HepG2 (cell line): ENCODE data around the gene ADAMTS8. TPM values are rescaled to one million over a fixed set of nuclear protein-coding genes. Genes with fewer than 3 reads are reported as not detected.

Experiments
- ATAC-seq: fragments of 200-7000 bp; cut with Tn5 transposase; 3 replicates; pipeline ENCODE4 v1.9.1; 2020; ENCODE audit warnings: mild to moderate bottlenecking, moderate library complexity
- BruUV-seq: library from RNA; stranded (reverse); fragments of 400-500 nt; replicated peaks from 2 replicates; lab custom pipeline; 2021; lab: Mats Ljungman, UMichigan
- CTCF ChIA-PET: fragments of 300-600 bp; formaldehyde crosslinking; extraction: SDS; loops from one replicate; lab custom pipeline; 2021; ENCODE audit warnings: low total read pairs, inconsistent platforms, low intra/inter-chr PET ratio; lab: Yijun Ruan, JAX
- POLR2A ChIA-PET: fragments of 350-600 bp; sonication (Branson Sonifier 250); formaldehyde crosslinking; loops from one replicate; lab custom pipeline; 2020; ENCODE audit warnings: antibody characterized with exemption, inconsistent platforms; lab: Yijun Ruan, JAX
- DNase-seq: peaks from one replicate; pipeline ENCODE4 v3.0.0-alpha.2; 2015; ENCODE audit warnings: low spot score
- FAIRE-seq: peaks from 3 replicates; lab custom pipeline; 2011; peaks lifted over from hg19 to GRCh38; lab: Jason Lieb, UNC
- H2AFZ ChIP-seq: one replicate; pipeline ENCODE4 v1.6.1; 2011; ENCODE audit warnings: low read length, inconsistent platforms
- H3K27ac ChIP-seq: fragments of 300-600 bp; 3 replicates; pipeline ENCODE4 v1.8.0; 2011; ENCODE audit warnings: mixed run types, mild to moderate bottlenecking, mixed read lengths, low read length, inconsistent platforms; ENCODE audit not compliant: insufficient read depth; ENCODE audit errors: extremely low read length
- H3K27me3 ChIP-seq, 2 experiments: fragments of 200-600 bp in 1 of 2; 2 replicates in 1 of 2; 3 replicates in 1 of 2; pipeline versions ENCODE4 v1.6.0 to v1.8.0; 2011; ENCODE audit warnings: low read length in 2 of 2, mild to moderate bottlenecking in 2 of 2, moderate library complexity in 2 of 2, inconsistent platforms in 1 of 2; ENCODE audit not compliant: insufficient read depth in 2 of 2, control insufficient read depth in 1 of 2
- H3K36me3 ChIP-seq, 2 experiments: fragments of 200-600 bp in 1 of 2; replicated peaks in 1 of 2; 2 replicates in 1 of 2; 3 replicates in 1 of 2; pipeline versions ENCODE4 v1.5.1 to v1.8.0; 2011; ENCODE audit warnings: low read length in 2 of 2, inconsistent platforms in 1 of 2; ENCODE audit not compliant: insufficient read depth in 2 of 2, control insufficient read depth in 1 of 2
- H3K4me1 ChIP-seq: 2 replicates; pipeline ENCODE4 v1.5.1; 2012; ENCODE audit warnings: low read length, inconsistent platforms; ENCODE audit not compliant: insufficient read depth
- H3K4me2 ChIP-seq: 2 replicates; pipeline ENCODE4 v1.6.0; 2011; ENCODE audit warnings: low read depth, low read length, inconsistent platforms
- H3K4me3 ChIP-seq, 3 experiments: fragments of 200-600 bp in 1 of 3; sonication (generic), shearing (Covaris generic) in 1 of 3; replicated peaks in 1 of 3; 2 replicates each; pipeline ENCODE4 v1.5.1; 2011 to 2016; ENCODE audit warnings: low read length in 3 of 3, inconsistent platforms in 2 of 3, low read depth in 2 of 3, mild to moderate bottlenecking in 2 of 3, control low read depth in 1 of 3, mixed read lengths in 1 of 3; ENCODE audit not compliant: insufficient read depth in 1 of 3
- H3K79me2 ChIP-seq: one replicate; pipeline ENCODE4 v1.6.1; 2011; ENCODE audit warnings: low read length, inconsistent platforms; ENCODE audit not compliant: insufficient read depth
- H3K9ac ChIP-seq: 2 replicates; pipeline ENCODE4 v1.6.0; 2011; ENCODE audit warnings: mild to moderate bottlenecking, low read depth, low read length, inconsistent platforms; ENCODE audit not compliant: insufficient read depth
- H3K9me3 ChIP-seq: 2 replicates; pipeline ENCODE4 v1.5.1; 2012; ENCODE audit warnings: mild to moderate bottlenecking, low read length
- H4K20me1 ChIP-seq: 2 replicates; pipeline ENCODE4 v1.6.0; 2011; ENCODE audit warnings: inconsistent platforms, mild to moderate bottlenecking, low read length, moderate library complexity; ENCODE audit not compliant: insufficient read depth
- NFKB2 ChIP-seq: sonication (generic); formaldehyde crosslinking; IDR thresholded peaks from 2 replicates; pipeline ENCODE4 v1.4.0; 2020; ENCODE audit warnings: missing genetic modification reagents, borderline replicate concordance
- NR1H2 ChIP-seq: sonication (generic); formaldehyde crosslinking; IDR thresholded peaks from 2 replicates; pipeline ENCODE4 v1.8.1; 2022; ENCODE audit warnings: low read depth, missing genetic modification reagents, borderline replicate concordance
- NR2F6 ChIP-seq, 2 experiments: IDR thresholded peaks; 2 replicates each; pipeline ENCODE4 v1.6.1; 2016; ENCODE audit warnings: antibody characterized with exemption in 1 of 2, mild to moderate bottlenecking in 1 of 2
- POLR2AphosphoS5 ChIP-seq: IDR thresholded peaks from 2 replicates; pipeline ENCODE4 v1.6.1; 2012; ENCODE audit warnings: low read depth, low read length
- RBM22 ChIP-seq: fragments of 200-400 bp; formaldehyde crosslinking; optimal IDR thresholded peaks from 2 replicates; pipeline ENCODE3; 2017; ENCODE audit warnings: mild to moderate bottlenecking, low read length, moderate library complexity
- ZBTB21 ChIP-seq: sonication (generic); formaldehyde crosslinking; IDR thresholded peaks from 2 replicates; pipeline ENCODE4 v1.4.0; 2020; ENCODE audit warnings: missing genetic modification reagents
- ZNF609 ChIP-seq: sonication (generic); formaldehyde crosslinking; IDR thresholded peaks from 2 replicates; pipeline ENCODE4 v1.4.0; 2020; ENCODE audit warnings: mild to moderate bottlenecking, missing genetic modification reagents, borderline replicate concordance
- WGBS: methylation state at CpG from one replicate; pipeline ENCODE4 v1.1.6; 2017; ENCODE audit warnings: low lambda C conversion rate; 5-methylcytosine and 5-hydroxymethylcytosine counted together
- in situ Hi-C: cut with HindIII; loops from 2 replicates; pipeline ENCODE4 v1.10.0; 2017; ENCODE audit warnings: low pct_unique_long_range_greater_than_20kb; ENCODE audit not compliant: extremely low pct_ligation_motif_present
- intact Hi-C: fragments of 100-400 bp; cut with micrococcal nuclease; formaldehyde crosslinking; loops from one replicate; pipeline ENCODE4 v1.10.0; 2022; ENCODE audit not compliant: unreplicated experiment
- polyA plus RNA-seq, 8 experiments: library from polyadenylated mRNA; depleted of rRNA in 3 of 8; stranded (reverse) in 7 of 8; unstranded in 1 of 8; fragments of >200 nt; fragmentation: Illumina TruSeq in 4 of 8; extraction: Trizol in 4 of 8; gene quantifications; 2 replicates each; pipeline versions ENCODE4 v1.2.1 to v1.2.3, GENCODE V29; 2011 to 2016; ENCODE audit warnings: low read depth in 4 of 8, missing spikeins in 1 of 8, mixed read lengths in 1 of 8; ENCODE audit not compliant: insufficient read depth in 1 of 8
- total RNA-seq, 5 experiments: library from RNA; depleted of rRNA; stranded (reverse); fragments of >200 nt; fragmentation: Illumina TruSeq; extraction: Trizol; gene quantifications; 2 replicates each; pipeline ENCODE4 v1.2.3, GENCODE V29; 2016; ENCODE audit warnings: low read depth in 1 of 5
- TF ChIP-seq, protein P1 (sequence below): sonication (generic); formaldehyde crosslinking; IDR thresholded peaks from 2 replicates; pipeline ENCODE4 v1.4.0; 2020; ENCODE audit warnings: mild to moderate bottlenecking, missing genetic modification reagents
- TF ChIP-seq, protein P2 (sequence below): sonication (generic); formaldehyde crosslinking; IDR thresholded peaks from 2 replicates; pipeline ENCODE4 v1.8.0; 2022; ENCODE audit warnings: mild to moderate bottlenecking, missing genetic modification reagents; ENCODE audit not compliant: insufficient replicate concordance
- TF ChIP-seq, protein P3 (sequence below): sonication (generic); formaldehyde crosslinking; conservative IDR thresholded peaks from 2 replicates; pipeline ENCODE4 v1.8.0; 2022; ENCODE audit warnings: mild to moderate bottlenecking, moderate library complexity, missing genetic modification reagents

The ADAMTS8 gene
- total and polyA plus RNA-seq, 2 of the 13 experiments (the other 11 are each of a cell fraction or from before 2014, with no cell fraction given), result not detected

DNA sequence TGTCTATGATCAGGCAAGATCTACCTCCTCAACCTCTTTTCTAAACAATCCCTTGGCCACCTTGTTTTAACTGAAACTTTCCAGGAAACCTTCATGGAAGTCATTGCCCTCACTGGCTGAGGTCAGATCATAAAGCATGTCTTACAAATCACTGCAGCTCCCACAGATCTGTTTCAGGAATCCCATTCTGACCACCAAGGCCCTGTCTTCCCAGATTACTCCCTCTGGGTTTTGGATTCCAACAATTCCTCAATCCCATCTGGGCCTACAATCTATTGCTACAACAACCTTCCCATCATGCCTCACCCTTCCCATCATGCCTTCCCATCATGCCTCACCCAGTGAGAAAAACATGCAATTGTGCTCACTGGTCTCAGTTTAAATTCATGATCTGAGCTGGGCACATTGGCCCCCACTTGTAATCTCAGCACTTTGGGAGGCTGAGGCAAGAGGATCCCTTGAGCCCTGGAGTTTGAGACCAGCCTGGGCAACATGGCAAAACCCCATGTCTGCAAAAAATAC lies 35.9 kb upstream of the ADAMTS8 start:
- no peak overlapping the region for H3K4me3 ChIP-seq
- intact Hi-C loops, result no loop called here
- CTCF ChIA-PET, result no interaction called here

DNA sequence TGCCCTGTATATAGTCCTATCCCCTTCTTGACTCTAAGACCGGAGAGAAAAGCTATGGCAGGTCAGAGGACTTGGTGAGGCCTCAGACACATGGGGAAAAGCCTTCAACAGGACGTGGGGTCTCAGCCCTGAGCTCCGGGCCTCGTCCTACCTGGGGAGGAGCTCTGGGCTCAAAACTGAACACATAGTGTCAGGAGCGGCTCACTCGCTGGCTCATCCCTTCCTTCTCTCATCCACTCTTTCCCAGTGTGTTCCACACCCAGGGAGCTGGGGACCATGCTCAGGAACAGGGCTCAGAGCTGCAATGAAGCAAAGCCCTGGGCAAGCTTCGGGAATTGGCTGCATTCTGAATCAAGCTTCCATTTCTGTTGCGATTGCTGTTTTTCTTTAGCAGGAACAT lies 34.5 kb upstream of the ADAMTS8 start:
- in situ Hi-C loops, result no loop called here
- TF ChIP-seq ZNF609 (CRISPR knock-in tag) (no peak), RBM22 (no peak)
- TF ChIP-seq, protein P1, sequence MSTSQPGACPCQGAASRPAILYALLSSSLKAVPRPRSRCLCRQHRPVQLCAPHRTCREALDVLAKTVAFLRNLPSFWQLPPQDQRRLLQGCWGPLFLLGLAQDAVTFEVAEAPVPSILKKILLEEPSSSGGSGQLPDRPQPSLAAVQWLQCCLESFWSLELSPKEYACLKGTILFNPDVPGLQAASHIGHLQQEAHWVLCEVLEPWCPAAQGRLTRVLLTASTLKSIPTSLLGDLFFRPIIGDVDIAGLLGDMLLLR (CRISPR knock-in tag), result no peak
- TF ChIP-seq, protein P2, sequence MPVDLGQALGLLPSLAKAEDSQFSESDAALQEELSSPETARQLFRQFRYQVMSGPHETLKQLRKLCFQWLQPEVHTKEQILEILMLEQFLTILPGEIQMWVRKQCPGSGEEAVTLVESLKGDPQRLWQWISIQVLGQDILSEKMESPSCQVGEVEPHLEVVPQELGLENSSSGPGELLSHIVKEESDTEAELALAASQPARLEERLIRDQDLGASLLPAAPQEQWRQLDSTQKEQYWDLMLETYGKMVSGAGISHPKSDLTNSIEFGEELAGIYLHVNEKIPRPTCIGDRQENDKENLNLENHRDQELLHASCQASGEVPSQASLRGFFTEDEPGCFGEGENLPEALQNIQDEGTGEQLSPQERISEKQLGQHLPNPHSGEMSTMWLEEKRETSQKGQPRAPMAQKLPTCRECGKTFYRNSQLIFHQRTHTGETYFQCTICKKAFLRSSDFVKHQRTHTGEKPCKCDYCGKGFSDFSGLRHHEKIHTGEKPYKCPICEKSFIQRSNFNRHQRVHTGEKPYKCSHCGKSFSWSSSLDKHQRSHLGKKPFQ (CRISPR knock-in tag), result no peak

More for the DNA sequence above, 35.9 kb upstream of the ADAMTS8 start:
- Histone ChIP-seq H2AFZ (no peak overlapping the region), H3K4me1 (no peaks in the 10 kb centered on the region), H3K27ac (no peak overlapping the region), H3K36me3 (no peaks in the 10 kb centered on the region), H3K9me3 (no peaks in the 10 kb centered on the region), H3K9ac (no peak overlapping the region), H3K4me2 (no peak overlapping the region), H4K20me1 (no peaks in the 10 kb centered on the region), H3K27me3 (peaks cover 3 to 53% of the 10 kb centered on the region in 2 experiments; a peak in 4 of 5 replicates), H3K79me2 (no peaks in the 10 kb centered on the region)
- BruUV-seq, result no TSS peak
- ATAC-seq (no peak), FAIRE-seq (no peak), DNase-seq (no peak)
- in situ Hi-C loops, result no loop called here
- POLR2A ChIA-PET, result no interaction called here
- TF ChIP-seq NFKB2 (CRISPR knock-in tag) (no peak), NR1H2 (no peak), ZBTB21 (CRISPR knock-in tag) (no peak), NR2F6 (IDR thresholded peaks at IDR 0.05) (no peak), NR2F6 (CRISPR knock-in tag; IDR thresholded peaks at IDR 0.05) (no peak), POLR2AphosphoS5 (no peak)
- TF ChIP-seq, protein P3, sequence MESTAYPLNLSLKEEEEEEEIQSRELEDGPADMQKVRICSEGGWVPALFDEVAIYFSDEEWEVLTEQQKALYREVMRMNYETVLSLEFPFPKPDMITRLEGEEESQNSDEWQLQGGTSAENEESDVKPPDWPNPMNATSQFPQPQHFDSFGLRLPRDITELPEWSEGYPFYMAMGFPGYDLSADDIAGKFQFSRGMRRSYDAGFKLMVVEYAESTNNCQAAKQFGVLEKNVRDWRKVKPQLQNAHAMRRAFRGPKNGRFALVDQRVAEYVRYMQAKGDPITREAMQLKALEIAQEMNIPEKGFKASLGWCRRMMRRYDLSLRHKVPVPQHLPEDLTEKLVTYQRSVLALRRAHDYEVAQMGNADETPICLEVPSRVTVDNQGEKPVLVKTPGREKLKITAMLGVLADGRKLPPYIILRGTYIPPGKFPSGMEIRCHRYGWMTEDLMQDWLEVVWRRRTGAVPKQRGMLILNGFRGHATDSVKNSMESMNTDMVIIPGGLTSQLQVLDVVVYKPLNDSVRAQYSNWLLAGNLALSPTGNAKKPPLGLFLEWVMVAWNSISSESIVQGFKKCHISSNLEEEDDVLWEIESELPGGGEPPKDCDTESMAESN, result no peak

More for the DNA sequence above, 34.5 kb upstream of the ADAMTS8 start:
- no peaks in the 10 kb centered on the region for H3K36me3 ChIP-seq
- no peak for FAIRE-seq
- H3K4me2 ChIP-seq, result no peak overlapping the region
- DNase-seq, result no peak
- no peak overlapping the region for H2AFZ ChIP-seq
- 0 out of 2 replicates have a peak, but pooled peaks cover under 1% of the 10 kb centered on the region for H3K4me1 ChIP-seq
- peaks cover 5 to 56% of the 10 kb centered on the region in 2 experiments; a peak in 4 of 5 replicates for H3K27me3 ChIP-seq
- ATAC-seq, result no peak
- no peaks in the 10 kb centered on the region for H3K9me3 ChIP-seq
- H3K27ac ChIP-seq, result no peak overlapping the region
- BruUV-seq, result no TSS peak
- H4K20me1 ChIP-seq, result no peaks in the 10 kb centered on the region
- intact Hi-C loops, result no loop called here
- ChIA-PET CTCF (no interaction called here), POLR2A (no interaction called here)
- H3K4me3 ChIP-seq, result no peak overlapping the region
- H3K9ac ChIP-seq, result no peak overlapping the region
- WGBS, result 29% methylated on average over 4 of the region's 8 CpGs
- H3K79me2 ChIP-seq, result no peaks in the 10 kb centered on the region
